CD14-positive monocyte (primary cell): ENCODE results near the gene ATOX1. TPM values are rescaled to one million over a fixed set of nuclear protein-coding genes. Genes with fewer than 3 reads are reported as not detected.

ENCODE experiments used
- DNase-seq, 3 donors: peaks; one replicate each; pipeline ENCODE4 v3.0.0-alpha.2; 2011 to 2022
- H2AFZ ChIP-seq: 2 replicates; pipeline ENCODE4 v1.6.0; 2012; ENCODE audit warnings: mild to moderate bottlenecking, low read depth, low read length, inconsistent platforms; ENCODE audit not compliant: insufficient read depth, poor library complexity, severe bottlenecking
- H3K27ac ChIP-seq, 2 donors: 1 replicate in 1 of 2; 2 replicates in 1 of 2; pipeline ENCODE4 v1.5.1; 2012 to 2013; ENCODE audit warnings: low read length in 2 of 2, control low read depth in 1 of 2, inconsistent platforms in 1 of 2, low read depth in 1 of 2, mild to moderate bottlenecking in 1 of 2
- H3K27me3 ChIP-seq, 2 donors: one replicate each; pipeline versions ENCODE4 v1.6.0 to v1.6.1; 2011 to 2013; ENCODE audit warnings: low read length in 2 of 2; ENCODE audit not compliant: control insufficient read depth in 2 of 2, insufficient read depth in 2 of 2
- H3K36me3 ChIP-seq, 2 donors: replicated peaks in 1 of 2; 1 replicate in 1 of 2; 2 replicates in 1 of 2; pipeline versions ENCODE4 v1.5.1 to v1.6.1; 2012 to 2013; ENCODE audit warnings: low read length in 2 of 2, control low read depth in 1 of 2, inconsistent platforms in 1 of 2, mild to moderate bottlenecking in 1 of 2; ENCODE audit not compliant: insufficient read depth in 2 of 2, control insufficient read depth in 1 of 2
- H3K4me1 ChIP-seq, 2 donors: 1 replicate in 1 of 2; 2 replicates in 1 of 2; pipeline versions ENCODE4 v1.5.1 to v1.6.1; 2012 to 2013; ENCODE audit warnings: low read length in 2 of 2, control low read depth in 1 of 2, inconsistent platforms in 1 of 2, mild to moderate bottlenecking in 1 of 2, moderate library complexity in 1 of 2; ENCODE audit not compliant: insufficient read depth in 2 of 2, control insufficient read depth in 1 of 2
- H3K4me2 ChIP-seq: replicated peaks from 2 replicates; pipeline ENCODE3; 2012; ENCODE audit warnings: low read length, moderate library complexity, mild to moderate bottlenecking; ENCODE audit not compliant: poor library complexity, severe bottlenecking; ENCODE audit errors: extremely low read depth
- H3K4me3 ChIP-seq, 3 experiments: fragments of 200-600 bp in 1 of 3; sonication (generic) in 1 of 3; replicated peaks in 1 of 3; 1 replicate in 2 of 3; 2 replicates in 1 of 3; pipeline ENCODE4 v1.5.1; 2011 to 2013; ENCODE audit warnings: low read length in 3 of 3, mild to moderate bottlenecking in 3 of 3, control low read depth in 2 of 3, low read depth in 2 of 3, inconsistent platforms in 1 of 3, moderate library complexity in 1 of 3
- H3K79me2 ChIP-seq: 2 replicates; pipeline ENCODE4 v1.6.0; 2012; ENCODE audit warnings: mild to moderate bottlenecking, control low read depth, inconsistent platforms, low read length, moderate library complexity; ENCODE audit not compliant: insufficient read depth
- H3K9ac ChIP-seq: 2 replicates; pipeline ENCODE4 v1.6.0; 2017; ENCODE audit warnings: low read length, mild to moderate bottlenecking; ENCODE audit not compliant: insufficient read depth, poor library complexity, severe bottlenecking
- H3K9me3 ChIP-seq, 2 donors: replicated peaks in 1 of 2; 1 replicate in 1 of 2; 2 replicates in 1 of 2; pipeline versions ENCODE4 v1.5.1 to v1.6.1; 2012 to 2013; ENCODE audit warnings: low read length in 2 of 2, control low read depth in 1 of 2; ENCODE audit not compliant: control insufficient read depth in 1 of 2, insufficient read depth in 1 of 2
- H4K20me1 ChIP-seq: 2 replicates; pipeline ENCODE4 v1.6.0; 2012; ENCODE audit warnings: mild to moderate bottlenecking, low read length, control low read depth, moderate library complexity; ENCODE audit not compliant: insufficient read depth
- H3K27ac Mint-ChIP-seq, 7 donors: one replicate each; pipeline ENCODE4 v1.8.0; 2020; ENCODE audit warnings: mild to moderate bottlenecking in 7 of 7, mixed read lengths in 7 of 7, moderate library complexity in 6 of 7, inconsistent platforms in 2 of 7
- H3K27me3 Mint-ChIP-seq, 3 donors: one replicate each; pipeline ENCODE4 v1.8.0; 2021 to 2022; ENCODE audit warnings: low read depth in 3 of 3, mild to moderate bottlenecking in 3 of 3, mixed read lengths in 3 of 3, moderate library complexity in 3 of 3, inconsistent platforms in 1 of 3
- H3K36me3 Mint-ChIP-seq, 2 donors: one replicate each; pipeline ENCODE4 v1.8.0; 2020; ENCODE audit warnings: mixed read lengths in 2 of 2, inconsistent platforms in 1 of 2, mild to moderate bottlenecking in 1 of 2
- H3K4me1 Mint-ChIP-seq: one replicate; pipeline ENCODE4 v1.8.0; 2020; ENCODE audit warnings: mild to moderate bottlenecking, mixed read lengths
- H3K4me3 Mint-ChIP-seq, 2 donors: one replicate each; pipeline ENCODE4 v1.8.0; 2020; ENCODE audit warnings: mild to moderate bottlenecking in 2 of 2, mixed read lengths in 2 of 2, moderate library complexity in 1 of 2
- H3K9me3 Mint-ChIP-seq, 7 donors: one replicate each; pipeline ENCODE4 v1.8.0; 2020 to 2022; ENCODE audit warnings: mixed read lengths in 7 of 7, mild to moderate bottlenecking in 6 of 7, moderate library complexity in 6 of 7, inconsistent platforms in 2 of 7
- CTCF ChIP-seq: fragments of 200-600 bp; IDR thresholded peaks from one replicate; pipeline ENCODE4 v1.8.0; 2022; ENCODE audit warnings: antibody characterized with exemption, mild to moderate bottlenecking
- WGBS: methylation state at CpG from one replicate; pipeline ENCODE4 v1.1.5; 2013; ENCODE audit warnings: missing lambda C conversion rate; ENCODE audit not compliant: insufficient coverage; 5-methylcytosine and 5-hydroxymethylcytosine counted together
- intact Hi-C, 2 donors: fragments of 100-400 bp; cut with micrococcal nuclease; formaldehyde crosslinking; loops; one replicate each; pipeline versions ENCODE4 v1.15.0 to v1.15.1; 2023
- polyA plus RNA-seq, 3 donors: library from polyadenylated mRNA; depleted of rRNA in 1 of 3; unstranded in 2 of 3; stranded (reverse) in 1 of 3; fragments of 300-500 nt in 2 of 3; fragments of >200 nt in 1 of 3; fragmentation: Illumina TruSeq in 2 of 3; gene quantifications; 1 replicate in 2 of 3; 2 replicates in 1 of 3; pipeline ENCODE4 v1.2.3, GENCODE V29; 2012 to 2021

Gene ATOX1
- polyA plus RNA-seq, 3 donors: 89.9 to 149 (median 148) TPM

- H3K27ac ChIP-seq: no peak overlapping the region
- 96% methylated on average over 8 of the region's 8 CpGs for WGBS
- no peak overlapping the region for H3K4me3 Mint-ChIP-seq
Measured at GRCh38 chr5:151697452-151697851, 61.0 kb downstream of the ATOX1 start.

GRCh38 chr5:151696470-151697061, 61.9 kb downstream of the ATOX1 start:
- H3K79me2 ChIP-seq: no peaks in the 10 kb centered on the region
- H3K36me3 ChIP-seq: no peaks in the 10 kb centered on the region
- H3K36me3 Mint-ChIP-seq: no peaks in the 10 kb centered on the region
- no peak for TF ChIP-seq CTCF
- intact Hi-C loops: no loop called here
- no peak for DNase-seq
- H3K9ac ChIP-seq: no peak overlapping the region
- no peak overlapping the region for H3K4me2 ChIP-seq
- H3K4me1 Mint-ChIP-seq: no peaks in the 10 kb centered on the region
- H3K27me3 ChIP-seq: no peaks in the 10 kb centered on the region
- H3K4me1 ChIP-seq: no peaks in the 10 kb centered on the region
- no peak overlapping the region for H3K4me3 ChIP-seq
- no peak overlapping the region for H3K4me3 Mint-ChIP-seq
- H3K9me3 ChIP-seq: no peaks in the 10 kb centered on the region
- no peaks in the 10 kb centered on the region for H4K20me1 ChIP-seq
- no peak overlapping the region for H2AFZ ChIP-seq
- H3K27me3 Mint-ChIP-seq: peaks cover 2 to 5% (median 2%) of the 10 kb centered on the region in 3 donors
- no peak overlapping the region for H3K27ac ChIP-seq
- no peak overlapping the region for H3K27ac Mint-ChIP-seq
- H3K9me3 Mint-ChIP-seq: no peaks in the 10 kb centered on the region
- WGBS: 76% methylated on average over 20 of the region's 20 CpGs

More at GRCh38 chr5:151697452-151697851, 61.0 kb downstream of the ATOX1 start:
- no peaks in the 10 kb centered on the region for H3K36me3 ChIP-seq
- intact Hi-C loops: no loop called here
- no peak overlapping the region for H2AFZ ChIP-seq
- no peak overlapping the region for H3K9ac ChIP-seq
- H3K79me2 ChIP-seq: no peaks in the 10 kb centered on the region
- H3K4me2 ChIP-seq: no peak overlapping the region
- H3K4me3 ChIP-seq: no peak overlapping the region
- no peaks in the 10 kb centered on the region for H3K9me3 Mint-ChIP-seq
- no peaks in the 10 kb centered on the region for H3K27me3 ChIP-seq
- no peaks in the 10 kb centered on the region for H4K20me1 ChIP-seq
- DNase-seq: no peak
- H3K36me3 Mint-ChIP-seq: no peaks in the 10 kb centered on the region
- no peaks in the 10 kb centered on the region for H3K9me3 ChIP-seq
- TF ChIP-seq CTCF: no peak
- H3K4me1 ChIP-seq: no peaks in the 10 kb centered on the region
- peak overlapping the region in 1 of 7 donors; percentile 50 for H3K27ac Mint-ChIP-seq
- H3K4me1 Mint-ChIP-seq: no peaks in the 10 kb centered on the region
- H3K27me3 Mint-ChIP-seq: peaks cover 2 to 5% (median 2%) of the 10 kb centered on the region in 3 donors
